Activated CD4-positive, alpha-beta T cell treated with anti-CD3 and anti-CD28 coated beads, Interleukin-2, Interleukin-6, amounts not matched to agents 100 ng/mL and 50 ng/mL, durations not matched to agents 16 hours and 8 hours (primary cell): ENCODE data around the gene OR13J1.

Experiments used
- DNase-seq: peaks from one replicate; pipeline ENCODE4 v3.0.0-alpha.2; 2020

The OR13J1 gene

DNA sequence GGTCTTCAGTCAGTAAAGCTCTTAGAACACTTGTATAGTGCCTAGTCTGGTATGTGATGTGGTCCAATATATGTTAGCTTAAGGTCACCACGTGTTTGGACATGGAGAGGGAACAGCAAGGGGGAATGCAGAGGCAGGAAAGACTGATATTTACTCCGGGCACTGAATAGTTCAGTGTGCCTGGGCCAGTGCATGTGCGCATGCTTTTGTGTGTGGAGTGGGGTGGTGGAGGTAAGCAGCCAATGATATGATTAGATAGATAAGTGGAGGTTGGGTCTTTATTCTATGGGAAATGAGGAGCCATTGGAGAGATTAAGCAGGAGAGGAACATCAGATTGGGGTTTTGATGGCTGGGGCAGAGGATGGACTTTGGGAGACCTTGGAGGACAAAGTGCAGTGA lies 14.0 kb downstream of the OR13J1 start:
- no peak for DNase-seq

GRCh38 chr9:35854091-35854762 lies 16.0 kb downstream of the OR13J1 start:
- DNase-seq: no peak

DNA sequence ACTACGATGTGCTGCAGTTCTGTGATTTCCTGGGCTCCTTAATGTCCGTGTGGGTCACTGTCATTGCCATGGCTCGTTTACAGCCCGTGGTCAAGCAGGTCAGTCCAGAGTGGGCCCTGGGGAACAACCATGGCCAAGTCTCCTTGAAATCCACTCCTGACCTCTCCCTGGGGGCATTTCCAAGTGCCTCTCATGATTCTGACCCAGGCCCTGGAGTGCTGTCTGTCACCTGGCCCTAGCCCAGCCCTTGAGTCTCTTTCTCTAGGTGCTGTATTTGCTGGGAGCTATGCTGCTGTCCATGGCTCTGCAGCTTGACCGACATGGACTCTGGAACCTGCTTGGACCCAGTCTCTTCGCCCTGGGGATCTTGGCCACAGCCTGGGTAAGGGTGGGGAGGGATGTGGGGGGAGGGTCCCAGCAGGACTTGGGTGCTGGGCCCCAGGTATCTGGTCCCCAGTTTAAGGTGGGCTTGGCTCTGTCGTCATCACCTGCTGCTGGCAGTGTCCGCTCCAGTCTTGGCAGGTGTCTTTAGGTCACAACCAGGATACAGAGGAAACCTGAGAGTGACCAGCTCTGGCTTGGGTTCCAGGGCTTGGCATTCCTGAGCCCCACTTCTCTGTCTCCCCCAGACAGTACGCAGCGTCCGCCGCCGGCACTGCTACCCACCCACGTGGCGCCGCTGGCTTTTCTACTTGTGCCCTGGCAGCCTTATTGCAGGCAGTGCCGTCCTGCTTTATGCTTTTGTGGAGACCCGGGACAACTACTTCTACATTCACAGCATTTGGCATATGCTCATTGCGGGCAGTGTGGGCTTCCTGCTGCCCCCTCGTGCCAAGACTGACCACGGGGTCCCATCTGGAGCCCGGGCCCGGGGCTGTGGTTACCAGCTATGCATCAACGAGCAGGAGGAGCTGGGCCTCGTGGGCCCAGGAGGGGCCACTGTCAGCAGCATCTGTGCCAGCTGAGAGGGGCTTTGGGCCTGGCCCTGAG lies 17.0 kb downstream of the OR13J1 start:
- no peak for DNase-seq

DNA sequence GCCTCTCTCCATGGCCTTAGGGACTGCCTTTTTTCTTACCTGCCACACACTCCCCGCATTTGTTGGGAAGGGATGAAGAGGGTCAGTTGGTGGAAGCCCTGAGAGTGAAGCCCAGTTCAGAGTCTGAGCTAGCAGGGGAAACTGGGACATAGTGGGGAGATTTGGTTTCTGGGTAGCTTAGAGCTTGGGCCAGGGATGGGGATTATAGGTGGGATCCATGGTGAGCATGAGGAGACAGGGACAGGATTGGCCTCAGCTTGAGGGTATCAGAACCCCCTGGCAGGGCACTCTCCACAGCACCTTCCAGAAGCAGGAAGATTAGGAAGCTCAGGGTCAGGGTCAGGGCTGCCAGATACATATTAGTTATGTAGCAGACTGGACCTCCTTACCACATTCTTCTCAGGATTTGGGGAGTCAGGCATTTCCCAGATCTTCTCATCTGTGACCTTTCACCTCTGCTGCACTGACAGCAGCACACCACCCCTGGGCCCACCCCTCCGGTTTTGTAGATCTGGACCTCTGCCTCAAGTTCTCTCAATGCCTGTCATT lies 17.9 kb downstream of the OR13J1 start:
- DNase-seq: no peak

GRCh38 chr9:35847792-35848572 lies 22.2 kb downstream of the OR13J1 start:
- DNase-seq: peak; percentile 25

DNA sequence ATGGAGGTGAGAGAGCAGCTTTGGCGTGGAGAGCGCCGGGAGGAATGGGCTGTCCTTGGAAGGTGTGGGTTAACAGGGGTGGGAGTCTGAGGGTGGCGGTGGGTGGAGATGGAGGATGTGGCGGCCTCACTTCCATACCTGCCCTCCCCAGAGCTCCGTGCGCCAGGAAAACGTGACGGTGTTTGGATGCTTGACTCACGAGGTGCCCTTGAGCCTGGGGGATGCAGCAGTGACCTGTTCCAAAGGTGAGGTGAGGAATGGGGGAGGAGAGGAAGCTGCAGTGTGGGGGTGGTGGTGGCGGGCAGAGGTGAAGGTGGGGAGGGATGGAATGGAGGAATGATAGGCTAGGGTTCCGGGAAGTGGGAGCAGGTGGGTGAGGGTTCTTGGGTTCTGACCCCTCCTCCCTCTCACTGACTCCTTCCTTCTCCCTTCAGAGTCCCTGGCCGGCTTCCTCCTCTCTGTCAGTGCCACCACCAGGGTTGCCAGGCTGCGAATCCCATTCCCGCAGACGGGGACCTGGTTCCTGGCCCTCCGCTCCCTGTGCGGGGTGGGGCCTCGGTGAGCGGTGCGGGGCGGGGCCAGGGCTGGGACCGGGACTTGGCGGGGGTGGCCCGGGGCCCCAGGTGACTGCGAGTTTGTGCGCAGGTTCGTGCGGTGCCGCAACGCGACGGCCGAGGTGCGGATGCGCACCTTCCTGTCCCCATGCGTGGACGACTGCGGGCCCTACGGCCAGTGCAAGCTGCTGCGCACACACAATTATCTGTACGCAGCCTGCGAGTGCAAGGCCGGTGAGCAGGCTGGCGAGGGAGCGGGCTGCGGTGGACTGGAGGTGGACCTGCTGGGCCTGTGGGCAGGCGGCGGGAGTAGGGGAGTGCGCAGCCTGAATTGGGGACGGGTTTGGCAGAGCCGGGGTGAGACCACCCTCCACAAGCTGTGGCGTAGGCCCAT lies 24.1 kb downstream of the OR13J1 start:
- no peak for DNase-seq

- DNase-seq: peak; percentile 15
Observed at GRCh38 chr9:35844628-35845270, 25.5 kb downstream of the OR13J1 start.

DNA sequence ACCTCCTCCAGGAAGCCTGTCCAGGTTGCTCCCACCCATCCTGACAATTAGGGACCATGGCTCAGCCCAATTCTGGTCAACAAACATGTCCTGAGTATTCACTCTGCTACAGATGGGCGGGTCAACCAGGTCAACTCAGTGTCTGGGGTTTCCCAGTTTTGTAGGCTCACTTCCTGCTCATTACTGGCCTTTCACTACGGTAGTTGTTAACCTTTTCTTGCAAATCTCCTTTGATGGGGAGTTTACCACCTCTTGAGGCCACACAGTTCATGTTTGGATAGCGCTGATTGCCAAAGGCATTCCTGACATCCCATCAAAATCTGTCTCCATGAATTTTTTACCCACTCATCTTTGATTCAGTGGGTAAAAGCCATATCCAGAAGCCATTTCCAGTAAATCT lies 27.4 kb downstream of the OR13J1 start:
- no peak for DNase-seq

GRCh38 chr9:35842020-35842745 lies 28.0 kb downstream of the OR13J1 start:
- no peak for DNase-seq

DNA sequence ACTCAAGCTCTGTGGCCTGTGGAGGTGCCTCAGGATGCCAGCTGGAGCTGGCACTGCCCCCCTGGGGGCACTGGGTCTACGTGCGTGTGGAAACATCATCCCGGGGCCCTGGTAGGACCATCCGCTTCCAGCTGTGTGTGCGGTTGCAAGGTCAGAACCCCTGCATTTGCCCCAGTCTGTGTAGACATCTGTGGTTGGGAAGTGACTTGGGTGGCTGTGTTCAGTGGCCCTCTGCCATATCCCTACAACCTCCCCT lies 28.6 kb downstream of the OR13J1 start:
- no peak for DNase-seq

DNA sequence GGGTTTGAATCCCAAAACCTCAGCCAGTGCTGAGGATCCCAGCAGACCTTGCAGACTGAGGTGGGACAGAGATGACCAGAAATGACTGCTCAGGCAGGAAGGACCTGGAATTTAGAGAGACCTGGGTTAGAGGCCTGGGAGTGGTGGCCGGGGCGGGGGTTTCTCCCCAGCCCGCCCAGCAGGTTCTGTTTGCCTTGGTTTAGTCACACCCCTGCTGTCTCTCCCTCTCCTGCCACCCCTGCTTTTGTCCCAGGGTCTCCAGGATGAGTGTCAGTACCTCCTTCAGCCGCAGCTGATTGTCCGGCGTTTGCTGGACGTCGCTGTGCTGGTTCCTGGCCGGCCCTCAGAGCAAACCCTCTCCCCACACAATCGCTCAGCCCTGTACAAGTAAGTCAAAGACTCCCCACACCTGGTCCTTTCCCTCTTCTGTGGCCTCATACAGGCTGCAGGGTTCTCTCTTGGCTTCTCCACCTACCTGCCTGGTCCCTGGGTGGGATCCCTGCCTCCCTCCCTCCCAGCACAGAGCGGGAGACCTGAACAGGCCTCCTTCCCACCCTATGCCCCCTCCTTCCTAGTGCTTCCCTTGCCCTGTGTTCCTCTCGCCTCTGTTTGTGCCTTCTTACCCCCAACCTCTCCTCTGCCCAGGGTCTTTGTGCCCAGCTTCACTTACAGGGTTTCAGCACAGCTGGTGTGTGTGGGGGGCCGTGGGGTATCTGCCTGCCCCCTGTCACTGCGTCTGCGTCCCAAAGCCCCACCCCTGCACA lies 29.1 kb downstream of the OR13J1 start:
- no peak for DNase-seq

DNA sequence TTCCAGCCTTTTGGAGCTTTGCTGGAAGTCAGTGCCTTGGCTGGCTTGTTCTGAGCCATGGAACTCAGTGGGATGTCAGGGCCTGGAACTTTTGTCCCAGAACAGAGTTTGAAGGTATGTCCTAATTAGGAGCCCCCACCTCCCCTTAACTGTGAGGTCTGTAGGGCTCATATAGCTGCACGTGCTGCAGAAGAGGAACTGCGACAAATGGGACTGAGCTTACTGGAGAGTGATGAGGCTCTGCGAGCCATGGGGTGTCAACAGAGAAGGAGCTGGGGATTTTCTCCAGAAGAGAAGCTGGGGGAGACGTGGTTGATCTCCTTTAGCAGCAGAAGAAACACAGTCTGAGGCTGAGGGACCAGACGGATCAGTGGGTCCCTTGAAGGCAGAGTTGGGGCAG lies 30.3 kb downstream of the OR13J1 start:
- DNase-seq: no peak

DNA sequence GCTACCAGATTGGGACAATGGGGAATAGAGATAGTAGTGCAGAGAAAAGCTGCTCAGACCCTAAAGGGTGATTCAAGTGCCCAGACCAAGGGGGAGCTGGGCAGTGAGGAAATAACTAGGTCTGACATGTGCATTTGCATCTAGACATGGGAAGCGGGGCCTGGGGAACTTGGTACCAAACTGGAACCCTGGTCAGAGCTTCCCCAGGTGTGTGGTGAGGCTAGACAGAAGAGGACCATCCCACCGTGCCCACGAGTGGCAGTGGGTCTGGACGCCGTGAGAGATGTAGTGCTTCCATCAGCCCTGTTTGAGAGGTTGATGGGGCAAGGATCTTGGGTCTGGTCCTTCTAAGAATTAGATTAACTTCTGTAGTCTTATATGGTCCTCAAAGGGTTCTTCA lies 33.6 kb downstream of the OR13J1 start:
- no peak for DNase-seq

DNA sequence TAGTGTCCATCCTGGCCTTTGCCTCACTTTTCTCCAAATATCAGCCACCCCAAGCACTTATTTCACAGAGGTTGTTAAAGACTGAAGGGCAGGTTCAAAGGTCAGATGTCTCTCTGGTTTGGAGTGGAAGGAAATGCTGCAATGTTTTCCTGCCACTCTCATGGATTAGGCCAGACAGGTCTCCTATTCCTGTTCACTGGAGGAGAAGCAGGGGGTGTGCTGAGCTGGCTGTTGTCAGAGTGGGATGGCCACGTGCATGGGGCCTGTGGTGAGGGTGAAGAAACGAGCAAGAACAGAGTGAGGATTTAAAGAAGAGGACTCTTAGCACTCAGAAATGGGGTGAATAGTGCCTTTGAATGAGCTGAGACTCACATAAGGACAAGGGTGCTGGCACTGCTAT lies 34.4 kb downstream of the OR13J1 start:
- DNase-seq: no peak

DNA sequence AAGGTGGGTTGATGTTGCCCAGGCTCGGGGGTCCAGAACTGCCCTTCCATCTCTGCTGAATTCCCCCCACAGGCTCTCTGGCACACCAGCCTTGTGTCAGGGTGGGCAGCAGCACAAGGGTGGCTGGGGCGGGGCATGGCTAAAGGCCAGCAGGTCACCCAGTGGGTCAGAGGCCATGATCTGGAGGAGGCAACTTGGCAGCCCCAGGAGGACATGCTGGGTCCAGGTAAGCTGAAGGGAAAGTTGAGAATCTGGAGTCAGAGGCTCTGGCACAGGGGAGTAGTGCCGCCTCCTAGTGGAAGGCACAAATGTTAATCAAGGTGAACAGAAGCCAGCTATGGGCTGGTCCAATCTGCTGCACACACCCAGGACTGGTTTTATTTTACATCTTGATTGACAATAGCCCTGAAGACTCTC lies 35.0 kb downstream of the OR13J1 start:
- peak; percentile 13 for DNase-seq

- DNase-seq: no peak
Observed at GRCh38 chr9:35834260-35835215, 35.7 kb downstream of the OR13J1 start.

DNA sequence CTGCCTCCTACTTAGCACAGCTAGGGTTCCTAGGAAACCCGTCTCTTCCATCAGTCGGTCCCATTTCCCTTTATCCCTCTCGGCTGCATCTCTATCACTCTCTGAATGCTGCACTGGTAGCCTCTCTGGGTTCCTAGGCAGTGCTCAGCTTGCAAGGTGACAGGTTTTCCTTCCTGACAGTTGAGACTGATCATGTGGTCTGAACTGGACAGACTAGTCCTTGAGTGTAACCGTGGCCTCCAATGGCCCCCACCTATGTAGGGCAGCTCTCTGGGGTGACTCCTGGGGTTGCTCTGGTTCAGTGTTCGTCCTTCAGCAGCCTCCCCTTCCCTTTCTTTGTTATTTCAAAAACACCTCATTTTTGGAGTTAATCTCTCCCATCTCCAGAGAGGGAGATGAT lies 37.4 kb downstream of the OR13J1 start:
- no peak for DNase-seq

DNA sequence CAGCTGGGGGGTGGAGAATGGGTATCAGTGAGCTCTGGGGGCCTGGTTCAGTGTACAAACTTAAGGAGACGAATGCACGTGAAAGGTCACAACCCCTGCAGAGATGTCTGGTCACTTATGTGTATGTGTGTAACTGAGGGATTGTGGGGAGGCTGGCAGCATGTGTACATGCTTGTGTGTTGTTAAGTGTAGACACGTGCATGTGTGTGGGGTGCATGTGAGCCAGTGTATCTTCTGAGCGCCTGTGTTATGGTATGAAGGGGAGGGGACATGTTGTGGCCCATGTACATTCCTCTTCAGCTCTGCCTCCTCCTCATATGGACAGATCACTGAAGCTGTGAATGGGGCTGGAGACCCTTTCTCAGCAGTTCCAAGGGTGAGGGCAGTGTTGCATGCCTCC lies 39.2 kb downstream of the OR13J1 start:
- no peak for DNase-seq

- no peak for DNase-seq
Observed at GRCh38 chr9:35829764-35830096, 40.5 kb downstream of the OR13J1 start.
